CD4-positive, CD25-positive, alpha-beta regulatory T cell (primary cell): ENCODE results near the gene DEGS1. TPM values are rescaled to one million over a fixed set of nuclear protein-coding genes. Genes with fewer than 3 reads are reported as not detected.

ENCODE experiments used
- ATAC-seq, 2 donors: fragments of 150-1000 bp; cut with Tn5 transposase; one replicate each; pipeline ENCODE4 v1.10.0; 2021; ENCODE audit warnings: low read depth in 2 of 2, moderate number of reproducible peaks in 2 of 2, moderate library complexity in 1 of 2
- DNase-seq, 3 donors: peaks; one replicate each; pipeline versions ENCODE4 v3.0.0 to v3.0.0-alpha.2; 2012 to 2022; ENCODE audit warnings: mixed read lengths in 1 of 3
- H3K27ac ChIP-seq: one replicate; pipeline ENCODE4 v1.7.0; 2013; ENCODE audit warnings: mild to moderate bottlenecking, low read length; ENCODE audit not compliant: insufficient read depth, poor library complexity, severe bottlenecking
- H3K27me3 ChIP-seq: one replicate; pipeline ENCODE4 v1.7.0; 2013; ENCODE audit warnings: low read length; ENCODE audit not compliant: control insufficient read depth, insufficient read depth
- H3K36me3 ChIP-seq: one replicate; pipeline ENCODE4 v1.7.0; 2013; ENCODE audit warnings: mild to moderate bottlenecking, low read length, moderate library complexity; ENCODE audit not compliant: control insufficient read depth, insufficient read depth
- H3K4me1 ChIP-seq: 2 replicates; pipeline ENCODE4 v1.7.0; 2013; ENCODE audit warnings: mild to moderate bottlenecking, low read length; ENCODE audit not compliant: insufficient read depth, control insufficient read depth, poor library complexity, severe bottlenecking
- H3K4me3 ChIP-seq: one replicate; pipeline ENCODE4 v1.7.0; 2013; ENCODE audit warnings: low read depth, mild to moderate bottlenecking, low read length, moderate library complexity
- H3K9me3 ChIP-seq, 2 experiments: 1 replicate in 1 of 2; 2 replicates in 1 of 2; pipeline ENCODE4 v1.7.0; 2013; ENCODE audit warnings: low read length in 2 of 2, mild to moderate bottlenecking in 1 of 2, moderate library complexity in 1 of 2; ENCODE audit not compliant: control insufficient read depth in 2 of 2
- H3K27ac Mint-ChIP-seq, 3 donors: one replicate each; pipeline ENCODE4 v1.8.0; 2020 to 2022; ENCODE audit warnings: mild to moderate bottlenecking in 3 of 3, mixed read lengths in 3 of 3, moderate library complexity in 2 of 3
- H3K27me3 Mint-ChIP-seq: one replicate; pipeline ENCODE4 v1.8.0; 2022; ENCODE audit warnings: mild to moderate bottlenecking, mixed read lengths
- H3K36me3 Mint-ChIP-seq: one replicate; pipeline ENCODE4 v1.8.0; 2020; ENCODE audit warnings: mixed read lengths
- H3K4me1 Mint-ChIP-seq, 4 donors: one replicate each; pipeline ENCODE4 v1.8.0; 2020 to 2022; ENCODE audit warnings: mixed read lengths in 4 of 4, mild to moderate bottlenecking in 1 of 4
- H3K4me3 Mint-ChIP-seq, 4 donors: one replicate each; pipeline ENCODE4 v1.8.0; 2020 to 2022; ENCODE audit warnings: mild to moderate bottlenecking in 4 of 4, mixed read lengths in 4 of 4, moderate library complexity in 3 of 4
- H3K9me3 Mint-ChIP-seq, 7 donors: one replicate each; pipeline ENCODE4 v1.8.0; 2020 to 2022; ENCODE audit warnings: mixed read lengths in 7 of 7, mild to moderate bottlenecking in 3 of 7, moderate library complexity in 2 of 7
- polyA plus RNA-seq, 4 donors: library from polyadenylated mRNA; unstranded; fragments of 300-500 nt; fragmentation: Illumina TruSeq; gene quantifications; one replicate each; pipeline ENCODE4 v1.2.3, GENCODE V29; 2021
- total RNA-seq: library from RNA; stranded (reverse); gene quantifications from one replicate; pipeline ENCODE4 v1.2.3, GENCODE V29; 2022

The DEGS1 gene
- total and polyA plus RNA-seq, 5 donors from 2014 or later, result 46.1 to 161 (median 132) TPM

DNA sequence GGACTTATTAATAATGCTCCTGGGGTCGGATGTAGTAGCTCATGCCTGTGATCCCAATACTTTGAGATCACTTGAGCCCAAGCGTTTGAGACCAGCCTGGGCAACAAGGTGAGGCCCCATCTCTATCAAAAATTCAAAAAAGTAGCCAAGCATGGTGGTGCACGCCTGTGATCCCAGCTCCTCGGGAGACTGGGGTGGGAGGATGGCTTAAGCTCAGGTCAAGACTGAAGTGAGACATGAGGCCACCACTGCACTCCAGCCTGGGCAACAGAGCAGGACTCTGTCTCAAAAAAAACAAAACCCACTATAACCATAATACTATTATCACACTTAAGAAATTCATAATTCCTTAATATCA is 1.6 kb upstream of the DEGS1 start:
- ATAC-seq, result no peak
- Histone ChIP-seq H3K9me3 (no peaks in the 10 kb centered on the region), H3K4me3 (peak overlapping the region; percentile 70), H3K36me3 (no peaks in the 10 kb centered on the region), H3K27ac (no peak overlapping the region), H3K27me3 (no peaks in the 10 kb centered on the region), H3K4me1 (peaks cover 38% of the 10 kb centered on the region)
- no peak for DNase-seq
- H3K36me3 Mint-ChIP-seq, result peaks cover 4% of the 10 kb centered on the region
- peaks cover 6 to 46% (median 27%) of the 10 kb centered on the region in 4 donors for H3K4me1 Mint-ChIP-seq
- H3K27ac Mint-ChIP-seq, result peak overlapping the region in 2 of 3 donors; percentile 94 to 97
- no peaks in the 10 kb centered on the region for H3K9me3 Mint-ChIP-seq
- H3K27me3 Mint-ChIP-seq, result peaks cover 9% of the 10 kb centered on the region
- H3K4me3 Mint-ChIP-seq, result peak overlapping the region in 3 of 4 donors; percentile 91 to 93 (median 93)

DNA sequence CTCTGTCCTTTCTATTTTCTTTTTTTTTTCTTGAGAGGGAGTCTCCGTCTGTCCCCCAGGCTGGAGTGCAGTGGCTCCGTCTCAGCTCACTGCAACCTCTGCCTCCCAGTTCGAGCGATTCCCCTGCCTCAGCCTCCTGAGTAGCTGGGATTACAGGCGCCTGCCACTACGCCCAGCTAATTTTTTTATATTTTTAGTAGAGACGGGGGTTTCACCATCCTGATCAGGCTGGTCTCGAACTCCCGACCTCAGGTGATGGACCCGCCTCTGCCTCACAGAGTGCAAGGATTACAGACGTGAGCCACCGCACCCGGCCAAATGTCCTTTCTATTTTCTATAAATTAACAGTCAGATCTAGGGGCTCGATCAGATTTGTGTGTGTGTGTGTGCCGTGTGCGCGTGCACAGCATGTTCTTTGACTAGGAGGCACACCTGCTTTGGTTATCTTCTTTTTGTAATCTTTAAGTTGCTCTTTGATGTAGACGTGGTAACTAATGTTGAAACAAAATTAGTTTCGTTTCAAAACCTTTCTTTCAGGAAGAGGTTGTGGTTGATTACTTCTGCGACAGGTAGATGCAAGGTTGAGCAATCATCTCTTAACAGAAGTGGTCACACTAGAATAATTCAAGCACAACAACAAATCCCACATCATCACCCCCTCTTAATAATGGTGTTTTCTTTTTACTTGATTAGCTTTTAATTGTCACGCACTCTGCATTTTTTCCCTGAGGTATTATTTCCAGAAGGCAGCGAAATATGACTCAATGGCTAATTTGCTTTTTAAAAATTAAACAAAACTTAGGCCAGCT is 779 bp upstream of the DEGS1 start:
- Mint-ChIP-seq H3K27ac (peak overlapping the region; percentile 83 to 97 (median 94)), H3K4me3 (peak overlapping the region; percentile 91 to 93 (median 93)), H3K36me3 (peaks cover 7% of the 10 kb centered on the region), H3K27me3 (peaks cover 9% of the 10 kb centered on the region), H3K9me3 (no peaks in the 10 kb centered on the region), H3K4me1 (peaks cover 6 to 53% (median 34%) of the 10 kb centered on the region in 4 donors)
- Histone ChIP-seq H3K4me1 (peaks cover 39% of the 10 kb centered on the region), H3K9me3 (no peaks in the 10 kb centered on the region), H3K36me3 (no peaks in the 10 kb centered on the region), H3K27me3 (no peaks in the 10 kb centered on the region), H3K27ac (peak overlapping the region; percentile 95), H3K4me3 (peak overlapping the region; percentile 70)
- DNase-seq, result peak; percentile 40 to 91 (median 86)
- peak; percentile 62 to 65 for ATAC-seq

DNA sequence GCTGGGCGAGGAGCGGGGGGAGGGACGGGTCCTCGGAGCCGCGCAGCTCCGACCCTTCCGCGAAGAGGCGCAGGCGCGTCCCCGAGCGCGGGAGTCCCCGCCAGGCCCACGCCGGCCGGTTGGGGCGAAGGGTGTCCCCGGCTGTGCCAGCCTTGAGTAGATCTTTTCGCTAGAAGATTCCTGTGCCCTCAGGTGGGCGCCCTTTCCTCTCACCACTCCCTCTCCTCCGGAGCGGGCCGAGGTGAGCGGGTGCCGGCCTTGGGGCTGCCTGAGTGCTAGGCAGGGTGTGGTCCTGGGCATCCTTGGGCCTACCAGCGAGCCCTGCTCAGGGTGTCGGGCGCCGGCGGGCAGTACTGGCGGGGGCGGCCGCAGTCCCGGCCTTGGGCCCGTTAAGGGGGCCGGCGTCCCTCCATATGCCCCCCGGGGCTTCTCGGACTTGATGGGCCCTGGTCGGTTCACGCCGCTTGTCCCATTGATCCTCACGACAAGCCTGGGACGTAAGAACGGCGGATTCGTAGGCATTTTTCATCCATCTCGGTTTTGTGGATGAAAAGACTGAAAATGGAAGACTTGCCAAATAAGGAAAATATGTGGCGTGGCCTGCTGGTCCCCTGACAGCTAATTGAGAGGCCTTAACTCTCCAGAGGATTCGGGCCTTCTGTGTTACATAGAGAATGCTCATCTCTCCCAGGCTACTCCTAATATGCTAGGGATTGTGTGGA is 712 bp downstream of the DEGS1 start:
- H3K4me1 Mint-ChIP-seq, result peaks cover 12 to 64% (median 44%) of the 10 kb centered on the region in 4 donors
- H3K27ac Mint-ChIP-seq, result peak overlapping the region; percentile 88 to 97 (median 95)

DNA sequence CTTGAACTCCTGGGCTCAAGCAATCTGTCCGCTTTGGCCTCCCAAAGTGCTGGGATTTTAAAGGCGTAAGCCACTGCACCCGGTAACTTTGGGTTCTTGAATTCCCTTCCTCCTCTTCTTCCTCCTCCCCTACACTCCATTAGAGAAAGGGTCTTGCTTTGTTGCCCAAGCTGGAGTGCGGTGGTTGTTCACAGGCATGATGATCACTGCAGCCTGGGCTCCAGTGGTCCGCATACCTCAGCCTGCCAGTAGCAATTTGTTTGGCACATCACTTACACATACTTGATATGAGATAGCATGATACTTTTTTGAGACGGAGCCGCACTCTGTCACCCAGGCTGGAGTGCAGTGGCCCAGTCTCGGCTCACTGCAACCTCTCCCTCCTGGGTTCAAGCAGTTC is 2.2 kb downstream of the DEGS1 start:
- Histone ChIP-seq H3K36me3 (peaks cover 3% of the 10 kb centered on the region), H3K27ac (no peak overlapping the region), H3K9me3 (no peaks in the 10 kb centered on the region), H3K4me1 (peaks cover 55% of the 10 kb centered on the region), H3K27me3 (no peaks in the 10 kb centered on the region), H3K4me3 (peak overlapping the region; percentile 95)
- Mint-ChIP-seq H3K27ac (peak overlapping the region in 2 of 3 donors; percentile 25 to 90), H3K4me3 (peak overlapping the region; percentile 91 to 96 (median 92)), H3K4me1 (peaks cover 14 to 76% (median 55%) of the 10 kb centered on the region in 4 donors), H3K9me3 (peaks cover 0 to 5% (median 0%) of the 10 kb centered on the region in 7 donors), H3K36me3 (peaks cover 20% of the 10 kb centered on the region), H3K27me3 (peaks cover 9% of the 10 kb centered on the region)
- ATAC-seq (no peak), DNase-seq (no peak)

More for the DNA sequence above, 712 bp downstream of the DEGS1 start:
- H3K27me3 ChIP-seq, result no peaks in the 10 kb centered on the region
- peaks cover 9% of the 10 kb centered on the region for H3K27me3 Mint-ChIP-seq
- peaks cover 0 to 5% (median 0%) of the 10 kb centered on the region in 7 donors for H3K9me3 Mint-ChIP-seq
- ATAC-seq (peak; percentile 25 to 28), DNase-seq (peak; percentile 40 to 67 (median 61))
- H3K36me3 ChIP-seq, result no peaks in the 10 kb centered on the region
- H3K36me3 Mint-ChIP-seq, result peaks cover 13% of the 10 kb centered on the region
- H3K4me3 Mint-ChIP-seq, result peak overlapping the region; percentile 91 to 96 (median 92)
- peak overlapping the region; percentile 95 for H3K4me3 ChIP-seq
- no peaks in the 10 kb centered on the region for H3K9me3 ChIP-seq
- peaks cover 50% of the 10 kb centered on the region for H3K4me1 ChIP-seq
- H3K27ac ChIP-seq, result peak overlapping the region; percentile 95

DNA sequence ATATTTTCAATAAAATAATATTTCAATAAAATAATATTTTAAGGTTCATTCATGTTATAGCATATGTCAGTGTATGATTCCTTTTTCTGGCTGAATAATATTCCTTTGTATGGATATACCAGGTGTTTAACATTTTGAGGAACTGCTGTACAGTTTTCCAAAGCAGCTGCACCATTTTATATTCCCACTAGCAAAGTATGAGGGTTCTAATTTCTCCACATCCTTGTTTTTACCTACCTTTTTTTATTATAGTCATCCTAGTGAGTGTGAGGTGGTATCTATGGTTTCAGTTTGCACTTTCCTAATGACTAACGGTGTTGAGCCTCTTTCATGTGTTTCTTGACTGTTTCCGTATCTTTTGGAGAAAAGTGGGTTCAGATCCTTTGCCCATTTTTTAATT is 5.2 kb downstream of the DEGS1 start:
- Histone ChIP-seq H3K9me3 (no peaks in the 10 kb centered on the region), H3K27ac (peak overlapping the region; percentile 37), H3K4me3 (peak overlapping the region; percentile 54), H3K36me3 (peaks cover 26% of the 10 kb centered on the region), H3K4me1 (peaks cover 49% of the 10 kb centered on the region), H3K27me3 (no peaks in the 10 kb centered on the region)
- peaks cover 28% of the 10 kb centered on the region for H3K36me3 Mint-ChIP-seq
- H3K27me3 Mint-ChIP-seq, result no peaks in the 10 kb centered on the region
- H3K27ac Mint-ChIP-seq, result peak overlapping the region; percentile 39 to 70 (median 47)
- DNase-seq, result peak in 1 of 3 donors; percentile 50
- H3K4me3 Mint-ChIP-seq, result peak overlapping the region; percentile 7 to 92 (median 74)
- peaks cover 0 to 5% (median 0%) of the 10 kb centered on the region in 7 donors for H3K9me3 Mint-ChIP-seq
- peaks cover 17 to 67% (median 51%) of the 10 kb centered on the region in 4 donors for H3K4me1 Mint-ChIP-seq
- no peak for ATAC-seq

DNA sequence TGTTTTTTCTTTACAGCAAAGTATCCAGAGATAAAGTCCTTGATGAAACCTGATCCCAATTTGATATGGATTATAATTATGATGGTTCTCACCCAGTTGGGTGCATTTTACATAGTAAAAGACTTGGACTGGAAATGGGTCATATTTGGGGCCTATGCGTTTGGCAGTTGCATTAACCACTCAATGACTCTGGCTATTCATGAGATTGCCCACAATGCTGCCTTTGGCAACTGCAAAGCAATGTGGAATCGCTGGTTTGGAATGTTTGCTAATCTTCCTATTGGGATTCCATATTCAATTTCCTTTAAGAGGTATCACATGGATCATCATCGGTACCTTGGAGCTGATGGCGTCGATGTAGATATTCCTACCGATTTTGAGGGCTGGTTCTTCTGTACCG is 6.5 kb downstream of the DEGS1 start:
- H3K4me1 Mint-ChIP-seq, result peaks cover 24 to 63% (median 50%) of the 10 kb centered on the region in 4 donors
- no peaks in the 10 kb centered on the region for H3K9me3 ChIP-seq
- peak overlapping the region in 1 of 4 donors; percentile 57 for H3K4me3 Mint-ChIP-seq
- H3K9me3 Mint-ChIP-seq, result peaks cover 0 to 5% (median 0%) of the 10 kb centered on the region in 7 donors
- no peak overlapping the region for H3K27ac ChIP-seq
- H3K36me3 Mint-ChIP-seq, result peaks cover 37% of the 10 kb centered on the region
- ATAC-seq (no peak), DNase-seq (no peak)
- peaks cover 43% of the 10 kb centered on the region for H3K4me1 ChIP-seq
- H3K27me3 ChIP-seq, result no peaks in the 10 kb centered on the region
- peaks cover 33% of the 10 kb centered on the region for H3K36me3 ChIP-seq
- H3K4me3 ChIP-seq, result no peak overlapping the region
- H3K27ac Mint-ChIP-seq, result no peak overlapping the region
- H3K27me3 Mint-ChIP-seq, result no peaks in the 10 kb centered on the region

DNA sequence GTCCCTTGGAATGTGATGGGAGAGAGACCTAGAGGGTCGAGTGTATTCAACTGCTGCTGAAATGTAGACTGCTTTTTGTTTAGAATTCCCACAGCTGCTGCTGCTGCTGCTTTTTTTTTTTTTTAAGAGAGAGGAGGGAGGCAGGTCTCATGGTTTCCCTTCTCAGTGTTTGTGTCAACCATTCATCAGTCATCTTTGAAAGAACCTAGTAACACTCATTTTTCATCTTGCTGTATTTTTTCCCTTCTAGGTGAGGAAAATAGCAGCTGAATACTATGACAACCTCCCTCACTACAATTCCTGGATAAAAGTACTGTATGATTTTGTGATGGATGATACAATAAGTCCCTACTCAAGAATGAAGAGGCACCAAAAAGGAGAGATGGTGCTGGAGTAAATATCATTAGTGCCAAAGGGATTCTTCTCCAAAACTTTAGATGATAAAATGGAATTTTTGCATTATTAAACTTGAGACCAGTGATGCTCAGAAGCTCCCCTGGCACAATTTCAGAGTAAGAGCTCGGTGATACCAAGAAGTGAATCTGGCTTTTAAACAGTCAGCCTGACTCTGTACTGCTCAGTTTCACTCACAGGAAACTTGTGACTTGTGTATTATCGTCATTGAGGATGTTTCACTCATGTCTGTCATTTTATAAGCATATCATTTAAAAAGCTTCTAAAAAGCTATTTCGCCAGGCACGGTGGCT is 9.2 kb downstream of the DEGS1 start:
- ATAC-seq, result peak; percentile 75 to 87
- peaks cover 33% of the 10 kb centered on the region for H3K36me3 ChIP-seq
- peaks cover 27% of the 10 kb centered on the region for H3K4me1 ChIP-seq
- peak in 2 of 3 donors; percentile 17 to 81 for DNase-seq
- H3K9me3 ChIP-seq, result no peaks in the 10 kb centered on the region
- H3K27me3 ChIP-seq, result no peaks in the 10 kb centered on the region
- peaks cover 33% of the 10 kb centered on the region for H3K36me3 Mint-ChIP-seq
- H3K4me3 Mint-ChIP-seq, result peak overlapping the region in 1 of 4 donors; percentile 56
- H3K9me3 Mint-ChIP-seq, result peaks cover 0 to 5% (median 0%) of the 10 kb centered on the region in 7 donors
- H3K27me3 Mint-ChIP-seq, result no peaks in the 10 kb centered on the region
- peak overlapping the region; percentile 51 to 86 (median 67) for H3K27ac Mint-ChIP-seq
- H3K27ac ChIP-seq, result peak overlapping the region; percentile 55
- H3K4me1 Mint-ChIP-seq, result peaks cover 28 to 43% (median 33%) of the 10 kb centered on the region in 4 donors
- H3K4me3 ChIP-seq, result no peak overlapping the region
